GM21825 (cell line): ENCODE results near the gene TAS2R60.
"Not testable (repeated sequence)": the region's sequence is repeated elsewhere in the genome, so short reads cannot be mapped to it uniquely, and the experiment has no call there.

Experiments
- ATAC-seq: cut with Tn5 transposase; IDR thresholded peaks from one replicate; pipeline ENCODE4 v1.9.1; 2021; ENCODE audit warnings: mild to moderate bottlenecking, moderate library complexity; ENCODE audit not compliant: unreplicated experiment

The TAS2R60 gene

DNA sequence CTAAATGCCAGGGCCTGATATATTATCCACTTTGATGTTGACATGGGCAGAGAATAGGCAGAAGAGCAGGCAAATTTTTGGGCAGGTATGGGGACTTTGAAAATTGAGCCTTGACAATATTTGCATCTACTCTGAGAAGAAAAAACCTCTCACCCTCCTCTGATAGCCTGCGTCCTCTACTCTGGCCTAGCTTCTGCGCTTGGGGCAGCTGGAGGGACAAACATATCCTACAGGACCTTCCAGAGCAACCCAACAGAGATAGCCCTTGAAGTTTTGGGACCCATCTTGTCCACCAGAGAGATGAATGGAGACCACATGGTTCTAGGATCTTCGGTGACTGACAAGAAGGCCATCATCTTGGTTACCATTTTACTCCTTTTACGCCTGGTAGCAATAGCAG, at the start of gene TAS2R60:
Gene TAS2R60 (plus strand): TSS at position 301 of the 400 bp plus-strand sequence. CDS start 0 bp downstream, at position 301.
- no peak for ATAC-seq

DNA sequence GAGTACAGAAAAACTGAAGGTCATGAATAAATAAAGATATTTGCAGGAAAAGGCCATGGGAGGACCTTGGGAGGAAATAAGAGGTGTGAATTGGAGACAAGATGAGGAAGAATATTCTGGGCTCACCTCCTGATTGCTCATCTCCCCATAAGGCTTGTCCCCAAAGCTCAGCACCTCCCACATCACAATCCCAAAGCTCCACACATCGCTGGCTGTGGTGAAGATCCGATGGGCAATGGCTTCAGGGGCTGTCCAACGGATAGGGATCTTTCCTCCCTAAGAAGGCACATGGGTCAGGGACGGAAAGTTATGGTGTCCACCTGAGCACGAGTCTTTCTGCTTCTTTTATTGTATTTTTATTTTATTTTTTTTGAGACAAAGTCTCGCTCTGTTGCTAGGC, 49.2 kb upstream of the TAS2R60 start:
- no peak for ATAC-seq

DNA sequence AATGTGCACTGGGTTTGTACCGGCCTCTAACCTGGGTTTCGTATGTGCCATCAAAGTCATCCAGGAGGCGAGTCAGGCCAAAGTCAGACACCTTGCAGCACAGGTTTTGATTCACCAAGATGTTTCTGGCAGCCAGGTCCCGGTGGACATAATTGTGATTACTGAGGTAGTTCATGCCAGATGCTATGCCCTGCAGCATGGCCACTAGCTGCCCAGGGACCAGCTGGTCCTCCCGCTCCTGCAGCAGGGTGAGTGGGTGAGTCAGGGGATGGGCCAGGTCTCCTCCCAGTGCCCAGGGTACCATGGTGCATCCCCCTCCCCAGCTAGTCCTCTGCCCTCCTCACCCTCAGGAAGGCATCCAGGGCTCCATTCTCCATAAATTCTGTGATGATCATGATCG, 48.5 kb upstream of the TAS2R60 start:
- no peak for ATAC-seq

GRCh38 chr7:143395187-143396149, 47.8 kb upstream of the TAS2R60 start:
- ATAC-seq: no peak

DNA sequence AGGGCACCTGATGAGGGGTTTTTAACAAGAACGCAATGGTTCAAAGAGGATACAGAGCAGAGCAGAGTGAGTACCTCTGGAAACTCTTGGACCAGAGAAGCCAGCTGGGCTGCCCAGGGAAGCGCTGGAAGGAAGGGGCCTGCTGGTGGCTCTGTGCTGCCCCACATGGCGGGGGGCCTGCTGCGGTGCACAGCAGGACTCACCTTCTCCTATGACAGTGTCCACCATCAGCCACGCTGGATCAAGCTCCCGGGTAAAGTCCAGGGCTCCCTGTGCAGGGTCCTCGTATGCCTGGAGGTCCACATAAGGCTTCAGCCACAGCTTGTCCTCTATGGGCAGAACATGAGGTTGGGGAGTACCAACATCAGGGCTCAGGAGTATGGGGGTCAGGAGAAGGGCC, 47.1 kb upstream of the TAS2R60 start:
- no peak for ATAC-seq

GRCh38 chr7:143396625-143397556, 46.4 kb upstream of the TAS2R60 start:
- no peak for ATAC-seq

DNA sequence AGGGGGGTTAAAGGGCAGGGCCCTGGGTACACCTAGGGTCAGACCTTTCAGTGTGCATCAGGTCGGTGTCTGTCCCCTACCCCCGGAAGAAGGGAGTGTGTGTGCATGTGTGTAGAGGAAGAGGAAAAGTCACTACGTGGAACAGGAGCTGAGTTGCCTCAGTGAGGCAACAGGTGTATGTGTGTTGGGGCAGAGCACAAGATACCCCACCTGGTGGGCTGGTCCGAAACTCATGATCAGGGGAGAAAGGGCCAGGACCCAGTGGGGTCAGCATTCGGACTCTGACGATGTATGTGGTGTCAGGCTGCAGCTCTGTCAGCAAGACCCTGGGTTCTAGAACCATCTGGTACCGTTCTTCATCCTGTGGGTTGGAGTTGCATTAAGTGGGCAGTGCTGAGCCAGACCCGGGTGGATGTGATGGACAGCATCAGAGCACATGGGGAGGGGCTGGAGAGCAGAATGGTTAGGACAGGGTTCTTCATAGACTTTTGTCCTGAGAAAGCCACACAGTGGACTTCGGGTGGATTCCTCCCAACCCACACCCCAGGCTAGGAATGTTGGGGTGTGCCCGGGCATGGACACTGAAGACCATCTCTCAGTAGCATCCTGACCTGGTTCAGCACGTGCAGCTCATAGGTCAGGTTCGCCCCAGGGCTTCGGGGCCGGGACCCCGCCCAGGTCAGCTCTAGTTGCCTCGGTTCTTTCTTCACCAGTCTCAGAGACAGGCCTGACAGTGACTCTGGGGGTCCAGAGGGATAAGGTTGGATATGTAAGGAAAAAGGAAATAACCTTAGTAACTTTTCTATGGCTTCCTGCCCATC, 45.3 kb upstream of the TAS2R60 start:
- ATAC-seq: no peak

DNA sequence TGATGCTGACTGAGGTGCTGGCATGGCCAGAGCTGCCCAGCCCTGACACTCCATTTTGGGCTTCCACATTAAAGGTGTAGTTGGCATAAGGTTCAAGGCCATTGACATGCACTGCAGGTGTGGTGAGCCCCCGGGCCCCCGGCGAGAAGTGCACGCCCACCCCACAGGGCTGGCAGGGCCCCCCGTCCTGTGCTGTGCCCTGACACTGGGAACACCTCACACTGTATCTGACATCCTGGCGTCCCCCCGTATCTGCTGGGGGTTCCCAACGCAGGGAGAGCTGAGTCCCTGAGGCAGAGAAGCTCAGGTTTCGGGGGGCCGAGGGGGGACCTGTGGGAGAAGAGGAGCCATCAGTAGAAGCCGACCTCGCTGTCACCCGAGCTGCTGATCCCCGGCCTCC, 44.6 kb upstream of the TAS2R60 start:
- no peak for ATAC-seq

DNA sequence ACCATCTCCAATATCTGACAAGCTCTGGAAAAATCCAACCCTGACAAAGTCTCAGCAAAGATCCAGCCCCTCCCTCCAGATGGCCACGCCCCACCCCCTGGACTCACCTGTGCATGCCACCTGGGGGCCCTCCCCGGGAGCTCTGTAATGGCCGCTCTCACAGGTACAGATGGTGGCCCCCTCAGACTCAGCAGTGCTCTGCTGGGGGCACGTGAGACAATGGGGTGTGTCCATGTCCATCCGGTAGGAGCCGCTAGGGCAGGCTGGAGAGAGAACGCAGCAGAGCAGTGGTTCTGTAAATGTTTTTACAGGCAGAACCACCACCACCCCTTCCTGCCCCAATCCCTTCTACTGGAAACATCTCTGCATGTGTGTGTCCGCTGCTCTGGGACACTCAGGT, 44.1 kb upstream of the TAS2R60 start:
- ATAC-seq: no peak

DNA sequence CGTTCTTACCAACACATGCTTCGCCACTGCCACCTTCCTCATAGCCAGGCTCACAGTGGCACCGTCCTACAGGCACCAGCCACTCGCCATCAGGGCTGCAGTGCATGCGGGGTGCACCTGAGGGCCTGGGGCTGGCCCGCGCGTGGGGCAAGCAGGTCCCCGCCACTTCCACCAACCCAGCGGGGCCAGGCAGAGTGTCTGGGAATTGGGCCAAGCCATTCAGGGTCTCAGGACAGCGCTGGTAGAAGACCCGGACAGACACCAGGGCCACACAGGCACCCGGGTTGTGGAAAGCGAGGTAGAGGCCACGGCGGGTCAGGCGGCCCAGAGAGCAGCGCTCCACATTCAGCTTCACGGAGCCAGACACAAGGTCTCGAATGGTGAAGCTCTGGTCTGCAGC, 43.6 kb upstream of the TAS2R60 start:
- no peak for ATAC-seq

- ATAC-seq: no peak
These were observed 42.0 kb upstream of the TAS2R60 start for GRCh38 chr7:143401265-143401664.

DNA sequence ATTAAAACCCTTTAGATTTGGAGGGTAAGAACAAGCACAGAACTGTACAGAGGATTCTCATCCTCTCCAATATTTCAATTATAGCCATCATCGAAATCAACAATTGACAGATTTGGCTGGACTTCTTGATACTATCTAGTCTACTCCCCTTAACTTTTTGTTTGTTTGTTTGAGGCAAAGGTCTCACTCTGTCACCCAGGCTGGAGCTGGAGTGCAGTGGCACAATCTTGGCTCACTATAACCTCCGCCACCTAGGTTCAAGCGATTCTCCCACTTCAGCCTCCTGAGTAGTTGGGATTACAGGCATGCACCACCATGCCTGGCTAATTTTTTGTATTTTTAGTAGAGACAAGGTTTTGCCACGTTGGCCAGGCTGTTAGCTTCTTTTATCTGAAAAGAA, 41.0 kb upstream of the TAS2R60 start:
- not testable (repeated sequence) for ATAC-seq

DNA sequence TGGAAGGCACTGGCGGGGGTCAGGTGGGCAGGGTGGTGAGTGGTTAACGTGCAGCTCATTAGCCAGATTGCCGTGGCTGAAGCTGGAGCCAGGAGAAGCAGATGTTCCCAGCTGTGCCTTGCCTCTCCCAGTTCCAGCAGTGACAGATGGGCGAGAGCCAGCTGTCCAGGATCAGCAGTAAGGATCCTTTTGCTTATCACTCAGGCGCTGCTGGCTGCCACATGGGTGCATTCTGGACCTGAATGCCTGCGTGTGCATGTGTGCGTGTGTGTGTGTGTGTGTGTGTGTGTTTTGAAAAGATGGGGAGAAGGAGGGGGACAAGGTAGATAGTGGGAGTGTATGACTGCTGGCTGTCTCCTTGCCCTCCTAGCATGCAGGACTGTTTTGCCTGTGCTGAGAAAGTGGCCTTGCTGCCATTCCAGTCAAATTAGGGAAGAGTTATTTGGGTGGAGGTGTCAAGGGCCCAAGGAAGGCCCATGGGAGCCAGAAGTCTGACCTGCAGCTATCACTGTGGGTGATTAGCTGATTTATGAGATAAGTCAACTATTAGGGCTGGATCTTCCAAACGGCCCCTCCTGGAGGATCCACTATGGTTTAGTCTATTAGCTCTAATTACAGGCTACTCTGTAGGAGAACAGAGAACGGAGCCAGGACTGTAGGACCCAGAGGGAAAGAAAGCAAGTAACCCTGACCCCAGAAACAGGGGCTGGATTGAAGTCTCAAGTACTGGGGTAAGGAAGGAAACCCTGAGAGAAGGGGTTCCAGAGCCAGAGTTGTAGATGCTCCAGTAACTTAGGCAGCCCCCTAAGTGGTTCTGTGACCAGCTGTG, 37.9 kb upstream of the TAS2R60 start:
- no peak for ATAC-seq

GRCh38 chr7:143406002-143406357, 37.3 kb upstream of the TAS2R60 start:
- ATAC-seq: no peak

- no peak for ATAC-seq
These were observed 35.7 kb upstream of the TAS2R60 start for GRCh38 chr7:143407287-143408251.

DNA sequence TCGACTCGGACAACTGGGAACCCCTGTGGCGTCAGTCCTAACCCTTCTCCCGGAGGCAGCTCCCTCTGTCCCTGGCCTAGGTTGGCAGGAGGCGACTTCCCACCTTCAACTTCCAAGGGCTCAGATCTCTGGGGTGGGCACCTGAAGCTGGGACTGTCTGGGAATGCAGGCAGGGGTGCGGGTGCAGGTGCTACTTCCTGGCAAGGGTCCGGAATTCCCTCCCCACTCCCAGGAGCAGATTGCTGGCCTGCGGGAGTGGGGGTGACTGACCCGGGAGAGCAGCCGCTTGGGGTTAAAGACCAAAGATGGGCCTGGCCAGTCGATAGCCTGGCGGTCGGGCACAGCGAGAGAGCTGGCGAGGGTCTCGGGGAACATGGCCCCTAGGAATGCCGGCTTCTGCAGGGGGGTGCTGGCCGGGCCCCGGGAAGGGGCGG, 35.0 kb upstream of the TAS2R60 start:
- ATAC-seq: no peak

GRCh38 chr7:143408686-143409561, 34.3 kb upstream of the TAS2R60 start, which contains the start of gene EPHA1:
Gene EPHA1 (minus strand): TSS chr7:143408856. CDS start chr7:143408805, 51 bp downstream.
- ATAC-seq: no peak
